Thyroid gland (tissue), 4 donors: ENCODE results near the gene CPVL.

Source experiments
- POLR2A ChIP-seq, 2 donors: fragments of 450-650 bp; IDR thresholded peaks; one replicate each; pipeline ENCODE4 v1.6.1; 2017; ENCODE audit warnings: antibody characterized with exemption in 2 of 2, mild to moderate bottlenecking in 2 of 2, moderate library complexity in 1 of 2
- TF ChIP-seq, protein P1 (sequence below), 6 experiments: fragments of 200-600 bp in 3 of 6; fragments of 450-650 bp in 3 of 6; sonication (generic) in 3 of 6; IDR thresholded peaks; one replicate each; pipeline ENCODE4 v1.5.1; 2016 to 2019; ENCODE audit warnings: antibody characterized with exemption in 6 of 6, mild to moderate bottlenecking in 2 of 6, inconsistent platforms in 1 of 6, moderate library complexity in 1 of 6

DNA sequence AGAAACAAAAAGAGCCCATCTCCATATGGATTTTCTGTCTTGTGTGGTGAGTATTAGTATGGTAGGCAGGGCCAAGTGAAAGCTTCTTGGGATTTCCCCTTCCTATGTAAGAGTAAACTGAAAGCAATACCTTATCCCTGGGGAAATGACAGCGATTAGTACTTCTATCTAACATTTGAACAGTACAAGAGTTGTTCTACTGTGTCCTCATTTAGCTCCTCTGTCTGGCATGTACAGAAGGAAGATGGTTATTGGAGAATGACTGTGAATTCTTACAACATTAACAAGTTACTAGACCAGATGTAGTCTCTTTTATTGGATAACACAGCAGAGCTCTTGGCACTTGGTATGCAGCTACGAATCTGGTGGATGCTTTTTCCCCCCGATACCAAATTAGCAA is 170.3 kb downstream of the CPVL start:
- TF ChIP-seq, protein P1, sequence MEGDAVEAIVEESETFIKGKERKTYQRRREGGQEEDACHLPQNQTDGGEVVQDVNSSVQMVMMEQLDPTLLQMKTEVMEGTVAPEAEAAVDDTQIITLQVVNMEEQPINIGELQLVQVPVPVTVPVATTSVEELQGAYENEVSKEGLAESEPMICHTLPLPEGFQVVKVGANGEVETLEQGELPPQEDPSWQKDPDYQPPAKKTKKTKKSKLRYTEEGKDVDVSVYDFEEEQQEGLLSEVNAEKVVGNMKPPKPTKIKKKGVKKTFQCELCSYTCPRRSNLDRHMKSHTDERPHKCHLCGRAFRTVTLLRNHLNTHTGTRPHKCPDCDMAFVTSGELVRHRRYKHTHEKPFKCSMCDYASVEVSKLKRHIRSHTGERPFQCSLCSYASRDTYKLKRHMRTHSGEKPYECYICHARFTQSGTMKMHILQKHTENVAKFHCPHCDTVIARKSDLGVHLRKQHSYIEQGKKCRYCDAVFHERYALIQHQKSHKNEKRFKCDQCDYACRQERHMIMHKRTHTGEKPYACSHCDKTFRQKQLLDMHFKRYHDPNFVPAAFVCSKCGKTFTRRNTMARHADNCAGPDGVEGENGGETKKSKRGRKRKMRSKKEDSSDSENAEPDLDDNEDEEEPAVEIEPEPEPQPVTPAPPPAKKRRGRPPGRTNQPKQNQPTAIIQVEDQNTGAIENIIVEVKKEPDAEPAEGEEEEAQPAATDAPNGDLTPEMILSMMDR (IDR thresholded peaks at IDR 0.05): no peak
- no peak for TF ChIP-seq POLR2A (IDR thresholded peaks at IDR 0.05)
